HG03457 (cell line): Measurements from ENCODE around the gene BAIAP2.

Experiments
- ATAC-seq: cut with Tn5 transposase; IDR thresholded peaks from one replicate; pipeline ENCODE4 v1.9.1; 2021; ENCODE audit warnings: moderate number of reproducible peaks; ENCODE audit not compliant: unreplicated experiment

Gene BAIAP2

GRCh38 chr17:81036197-81036941 is 1.4 kb downstream of the BAIAP2 start:
- ATAC-seq: no peak

GRCh38 chr17:81037026-81037797 is 2.3 kb downstream of the BAIAP2 start:
- no peak for ATAC-seq

GRCh38 chr17:81037798-81038733 is 3.1 kb downstream of the BAIAP2 start:
- ATAC-seq: no peak

GRCh38 chr17:81039096-81039495 is 4.1 kb downstream of the BAIAP2 start:
- ATAC-seq: no peak

- ATAC-seq: no peak
Observed at GRCh38 chr17:81039854-81040758, 5.2 kb downstream of the BAIAP2 start.

GRCh38 chr17:81040791-81041337 is 5.9 kb downstream of the BAIAP2 start:
- no peak for ATAC-seq

GRCh38 chr17:81042606-81043005 is 7.7 kb downstream of the BAIAP2 start:
- no peak for ATAC-seq

- no peak for ATAC-seq
Observed at GRCh38 chr17:81043319-81043724, 8.4 kb downstream of the BAIAP2 start.

GRCh38 chr17:81043725-81044427 is 8.9 kb downstream of the BAIAP2 start:
- ATAC-seq: no peak

GRCh38 chr17:81044428-81044763 is 9.4 kb downstream of the BAIAP2 start:
- no peak for ATAC-seq

GRCh38 chr17:81044764-81045589 is 10.0 kb downstream of the BAIAP2 start:
- ATAC-seq: no peak

GRCh38 chr17:81045590-81046095 is 10.7 kb downstream of the BAIAP2 start:
- ATAC-seq: no peak

GRCh38 chr17:81046132-81046769 is 11.3 kb downstream of the BAIAP2 start:
- no peak for ATAC-seq

GRCh38 chr17:81046770-81047359 is 11.9 kb downstream of the BAIAP2 start:
- no peak for ATAC-seq

- no peak for ATAC-seq
Observed at GRCh38 chr17:81048827-81049371, 13.9 kb downstream of the BAIAP2 start.

GRCh38 chr17:81049372-81049911 is 14.5 kb downstream of the BAIAP2 start:
- ATAC-seq: no peak
